ENCODE results near the gene QSER1.
"Not testable (repeated sequence)": the region's sequence is repeated elsewhere in the genome, so short reads cannot be mapped to it uniquely, and the experiment has no call there.

- not testable (repeated sequence) for TF ChIP-seq CTCF (conservative IDR thresholded peaks at IDR 0.05; ENCODE audit: low read depth, low read length); EZH2 (IDR thresholded peaks at IDR 0.05; ENCODE audit: borderline replicate concordance, low read depth, low read length, poor library complexity, severe bottlenecking)
These were observed 79.6 kb downstream of the QSER1 start for GRCh38 chr11:32972233-32972632.
